Activated B cell treated with CpG ODN at 0.5 μM for 24 hours (primary cell): ENCODE measurements around the gene MCOLN1. TPM values are rescaled to one million over a fixed set of nuclear protein-coding genes. Genes with fewer than 3 reads are reported as not detected.
A peak's percentile ranks its signal among the peaks of the same experiment; 100 is the strongest.

ENCODE experiments used
- ATAC-seq: fragments of 200-7000 bp; cut with Tn5 transposase; one replicate; pipeline ENCODE4 v1.10.0; 2021; ENCODE audit warnings: low read depth, mild to moderate bottlenecking, moderate library complexity
- CTCF ChIA-PET: fragments of 350-600 bp; sonication (Branson Sonifier 250); formaldehyde crosslinking; loops from one replicate; lab custom pipeline; 2021; ENCODE audit warnings: antibody characterized with exemption; lab: Charles Lee
- POLR2A ChIA-PET: fragments of 350-600 bp; sonication (Branson Sonifier 250); formaldehyde crosslinking; loops from one replicate; lab custom pipeline; 2021; ENCODE audit warnings: antibody characterized with exemption; lab: Charles Lee
- DNase-seq: peaks from one replicate; pipeline ENCODE4 v3.0.0; 2022
- H3K27ac Mint-ChIP-seq: one replicate; pipeline ENCODE4 v1.8.0; 2020; ENCODE audit warnings: mixed read lengths
- H3K27me3 Mint-ChIP-seq: one replicate; pipeline ENCODE4 v1.8.0; 2021; ENCODE audit warnings: mixed read lengths
- H3K36me3 Mint-ChIP-seq: one replicate; pipeline ENCODE4 v1.8.0; 2021; ENCODE audit warnings: low read depth, mixed read lengths
- H3K4me1 Mint-ChIP-seq: one replicate; pipeline ENCODE4 v1.8.0; 2021; ENCODE audit warnings: mixed read lengths
- H3K4me3 Mint-ChIP-seq: one replicate; pipeline ENCODE4 v1.8.0; 2020; ENCODE audit warnings: mild to moderate bottlenecking, mixed read lengths
- H3K9me3 Mint-ChIP-seq: one replicate; pipeline ENCODE4 v1.8.0; 2020; ENCODE audit warnings: mixed read lengths
- intact Hi-C: fragments of 100-400 bp; cut with micrococcal nuclease; formaldehyde crosslinking; loops from one replicate; pipeline ENCODE4 v1.15.1; 2024
- total RNA-seq: library from RNA; stranded (reverse); gene quantifications from 2 replicates; pipeline ENCODE4 v1.2.3, GENCODE V29; 2022
- TF ChIP-seq, protein P1 (sequence below): fragments of 200-600 bp; IDR thresholded peaks from one replicate; pipeline ENCODE4 v1.8.0; 2022; ENCODE audit warnings: antibody characterized with exemption, mild to moderate bottlenecking

MCOLN1 gene
- total RNA-seq, 1 donor from 2014 or later: 13.7 TPM

DNA sequence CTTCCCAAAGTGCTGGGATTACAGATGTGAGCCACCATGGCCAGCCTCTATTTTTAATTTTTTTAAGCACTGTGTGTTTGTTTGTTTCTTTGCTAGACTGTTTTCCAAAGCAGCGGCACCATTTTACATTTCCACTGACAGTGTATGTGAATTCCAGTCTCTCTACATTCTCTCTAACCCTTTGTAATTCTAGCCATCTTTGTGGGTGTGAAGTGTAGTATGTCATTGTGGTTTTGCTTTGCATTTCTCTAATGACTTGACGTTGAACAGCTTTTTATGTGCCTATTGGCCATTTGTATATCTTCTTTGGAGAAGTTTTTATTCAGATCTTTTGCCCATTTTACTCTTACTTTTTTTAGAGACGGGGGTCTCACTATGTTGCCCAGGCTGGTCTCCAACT, 24.7 kb downstream of the MCOLN1 start:
- H3K4me1 Mint-ChIP-seq: peaks cover 25% of the 10 kb centered on the region
- ATAC-seq (no peak), DNase-seq (no peak)
- POLR2A ChIA-PET: no interaction called here
- peaks cover 42% of the 10 kb centered on the region for H3K36me3 Mint-ChIP-seq
- no peak overlapping the region for H3K27ac Mint-ChIP-seq
- intact Hi-C loops: no loop called here
- H3K4me3 Mint-ChIP-seq: no peak overlapping the region
- H3K9me3 Mint-ChIP-seq: no peaks in the 10 kb centered on the region
- H3K27me3 Mint-ChIP-seq: no peaks in the 10 kb centered on the region
- CTCF ChIA-PET: no interaction called here
- TF ChIP-seq, protein P1, sequence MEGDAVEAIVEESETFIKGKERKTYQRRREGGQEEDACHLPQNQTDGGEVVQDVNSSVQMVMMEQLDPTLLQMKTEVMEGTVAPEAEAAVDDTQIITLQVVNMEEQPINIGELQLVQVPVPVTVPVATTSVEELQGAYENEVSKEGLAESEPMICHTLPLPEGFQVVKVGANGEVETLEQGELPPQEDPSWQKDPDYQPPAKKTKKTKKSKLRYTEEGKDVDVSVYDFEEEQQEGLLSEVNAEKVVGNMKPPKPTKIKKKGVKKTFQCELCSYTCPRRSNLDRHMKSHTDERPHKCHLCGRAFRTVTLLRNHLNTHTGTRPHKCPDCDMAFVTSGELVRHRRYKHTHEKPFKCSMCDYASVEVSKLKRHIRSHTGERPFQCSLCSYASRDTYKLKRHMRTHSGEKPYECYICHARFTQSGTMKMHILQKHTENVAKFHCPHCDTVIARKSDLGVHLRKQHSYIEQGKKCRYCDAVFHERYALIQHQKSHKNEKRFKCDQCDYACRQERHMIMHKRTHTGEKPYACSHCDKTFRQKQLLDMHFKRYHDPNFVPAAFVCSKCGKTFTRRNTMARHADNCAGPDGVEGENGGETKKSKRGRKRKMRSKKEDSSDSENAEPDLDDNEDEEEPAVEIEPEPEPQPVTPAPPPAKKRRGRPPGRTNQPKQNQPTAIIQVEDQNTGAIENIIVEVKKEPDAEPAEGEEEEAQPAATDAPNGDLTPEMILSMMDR: no peak

DNA sequence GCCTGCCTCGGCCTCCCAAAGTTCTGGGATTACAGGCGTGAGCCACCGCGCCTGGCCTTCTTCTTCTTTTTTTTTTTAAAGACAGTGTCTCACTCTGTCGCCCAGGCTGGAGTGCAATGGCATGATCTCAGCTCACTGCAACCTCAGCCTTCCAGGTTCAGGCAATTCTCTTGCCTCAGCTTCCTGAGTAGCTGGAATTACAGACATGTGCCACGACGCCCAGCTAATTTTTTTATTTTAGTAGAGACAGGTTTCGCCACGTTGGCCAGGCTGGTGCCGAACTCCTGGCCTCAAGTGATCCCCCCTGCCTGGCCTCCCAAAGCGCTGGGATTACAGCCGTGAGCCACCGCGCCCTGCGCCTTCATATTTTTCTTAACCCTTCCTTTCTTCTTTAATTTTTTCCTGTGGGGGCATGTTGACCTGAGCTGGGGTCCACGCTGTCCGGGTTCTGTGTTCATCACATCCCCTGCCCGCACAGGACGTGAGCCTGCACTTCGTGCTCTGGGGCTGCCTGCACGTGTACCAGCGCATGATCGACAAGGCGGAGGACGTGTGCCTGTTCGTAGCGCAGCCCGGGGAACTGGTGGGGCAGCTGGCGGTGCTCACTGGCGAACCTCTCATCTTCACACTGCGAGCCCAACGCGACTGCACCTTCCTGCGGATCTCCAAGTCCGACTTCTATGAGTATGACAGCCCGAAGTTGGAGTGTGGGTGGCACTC, 27.2 kb downstream of the MCOLN1 start:
- ChIA-PET POLR2A (no interaction called here), CTCF (no interaction called here)
- TF ChIP-seq, protein P1: no peak
- Mint-ChIP-seq H3K4me3 (no peak overlapping the region), H3K27ac (no peak overlapping the region), H3K4me1 (peaks cover 17% of the 10 kb centered on the region), H3K27me3 (no peaks in the 10 kb centered on the region), H3K36me3 (peaks cover 41% of the 10 kb centered on the region), H3K9me3 (no peaks in the 10 kb centered on the region)
- ATAC-seq: no peak
- intact Hi-C loops: no loop called here
- DNase-seq: no peak

DNA sequence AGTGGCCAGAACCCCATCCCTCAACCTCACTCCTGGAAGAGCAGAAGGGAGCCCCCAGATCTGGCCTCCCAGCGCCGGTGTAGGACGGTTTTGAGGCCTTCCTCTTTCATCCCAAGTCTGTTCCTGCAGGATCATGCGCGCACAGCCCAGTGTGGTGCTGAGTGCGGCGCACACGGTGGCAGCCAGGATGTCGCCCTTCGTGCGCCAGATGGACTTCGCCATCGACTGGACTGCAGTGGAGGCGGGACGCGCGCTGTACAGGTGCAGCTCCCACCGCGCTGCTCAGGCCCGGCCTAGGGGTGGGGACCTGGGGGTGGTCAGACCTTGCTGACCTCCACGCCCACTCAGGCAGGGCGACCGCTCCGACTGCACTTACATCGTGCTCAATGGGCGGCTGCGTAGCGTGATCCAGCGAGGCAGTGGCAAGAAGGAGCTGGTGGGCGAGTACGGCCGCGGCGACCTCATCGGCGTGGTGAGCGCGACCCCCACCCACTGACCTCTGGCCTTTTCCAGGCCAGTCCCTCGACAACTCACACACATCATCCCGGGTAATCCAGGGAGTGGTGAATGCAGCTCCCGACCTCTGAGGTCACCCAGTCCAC, 27.8 kb downstream of the MCOLN1 start:
- Mint-ChIP-seq H3K4me1 (peaks cover 10% of the 10 kb centered on the region), H3K27ac (no peak overlapping the region), H3K4me3 (no peak overlapping the region), H3K9me3 (no peaks in the 10 kb centered on the region), H3K27me3 (no peaks in the 10 kb centered on the region), H3K36me3 (peaks cover 42% of the 10 kb centered on the region)
- ATAC-seq: no peak
- intact Hi-C loops: no loop called here
- TF ChIP-seq, protein P1: no peak
- ChIA-PET POLR2A (no interaction called here), CTCF (no interaction called here)
- DNase-seq: no peak

DNA sequence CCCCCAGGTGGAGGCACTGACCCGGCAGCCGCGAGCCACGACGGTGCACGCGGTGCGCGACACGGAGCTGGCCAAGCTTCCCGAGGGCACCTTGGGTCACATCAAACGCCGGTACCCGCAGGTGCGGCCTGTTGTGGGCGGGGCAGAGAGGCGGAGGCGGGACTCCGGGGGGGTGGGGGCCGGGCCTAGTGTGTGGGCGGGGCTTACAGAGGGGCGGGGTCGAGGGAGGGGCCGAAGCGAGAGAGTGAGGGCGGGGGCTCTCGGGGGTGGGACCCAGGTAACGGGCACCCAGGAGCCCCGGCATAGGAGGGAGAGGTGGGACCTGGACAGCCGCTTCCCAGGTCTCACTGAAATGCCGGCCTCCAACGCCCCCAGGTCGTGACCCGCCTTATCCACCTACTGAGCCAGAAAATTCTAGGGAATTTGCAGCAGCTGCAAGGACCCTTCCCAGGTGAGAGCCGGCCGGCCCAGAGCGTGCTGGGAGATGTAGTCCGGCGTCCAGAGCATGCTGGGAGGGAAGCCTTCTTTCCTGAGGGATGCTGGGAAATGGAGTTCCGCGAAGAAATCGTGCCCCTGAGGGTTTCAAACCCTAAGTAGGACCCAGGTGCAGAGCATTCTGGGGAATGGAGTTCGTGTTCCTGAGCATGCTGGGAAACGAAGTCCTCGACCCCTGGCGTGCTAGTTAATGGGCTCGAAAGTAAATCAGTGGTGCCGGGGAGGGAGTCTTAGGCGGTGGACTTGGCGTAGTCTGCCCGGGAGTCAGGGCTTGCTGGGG, 28.8 kb downstream of the MCOLN1 start:
- no peak overlapping the region for H3K4me3 Mint-ChIP-seq

More for the DNA sequence above, 28.8 kb downstream of the MCOLN1 start:
- H3K36me3 Mint-ChIP-seq: peaks cover 40% of the 10 kb centered on the region
- TF ChIP-seq, protein P1: no peak
- peak; percentile 81 for ATAC-seq
- CTCF ChIA-PET: no interaction called here
- H3K9me3 Mint-ChIP-seq: no peaks in the 10 kb centered on the region
- POLR2A ChIA-PET: no interaction called here
- no peak overlapping the region for H3K27ac Mint-ChIP-seq
- peak; percentile 22 for DNase-seq
- intact Hi-C loops: loop anchor here (1.0 kb wide), 1 partner anchor 16 kb away; the partner anchor contains the start of gene PNPLA6
- peaks cover 3% of the 10 kb centered on the region for H3K4me1 Mint-ChIP-seq
- H3K27me3 Mint-ChIP-seq: no peaks in the 10 kb centered on the region
